Measurements from ENCODE around the gene POLR2C.

Gene POLR2C

GRCh38 chr16:57500578-57501111, 38.2 kb downstream of the POLR2C start:
- Histone ChIP-seq H3K9ac (ENCODE audit: low read length) (no peak overlapping the region), H3K4me3 (ENCODE audit: low read length) (no peak overlapping the region), H3K27ac (ENCODE audit: low read length) (no peak overlapping the region), H3K36me3 (replicated peaks; ENCODE audit: low read depth, low read length) (no peaks in the 10 kb centered on the region), H3K9me3 (ENCODE audit: insufficient read depth, low read length) (no peaks in the 10 kb centered on the region), H4K20me1 (ENCODE audit: insufficient read depth, low read length) (no peaks in the 10 kb centered on the region), H3K4me2 (ENCODE audit: low read length) (no peak overlapping the region), H3K27me3 (ENCODE audit: low read depth, low read length) (peaks cover 29% of the 10 kb centered on the region), H3K4me1 (ENCODE audit: low read length) (no peaks in the 10 kb centered on the region), H3K79me2 (ENCODE audit: low read length) (no peaks in the 10 kb centered on the region), H2AFZ (ENCODE audit: low read depth, low read length) (no peak overlapping the region)
- no peak for TF ChIP-seq EZH2phosphoT487 (IDR thresholded peaks at IDR 0.05; ENCODE audit: low read depth)
- no peak for TF ChIP-seq CTCF (IDR thresholded peaks at IDR 0.05; ENCODE audit: low read depth, low read length)

GRCh38 chr16:57501492-57501891, 39.0 kb downstream of the POLR2C start:
- no peaks in the 10 kb centered on the region for H3K4me1 ChIP-seq (ENCODE audit: low read length)
- H3K27me3 ChIP-seq (ENCODE audit: low read depth, low read length) = peaks cover 33% of the 10 kb centered on the region
- no peaks in the 10 kb centered on the region for H3K79me2 ChIP-seq (ENCODE audit: low read length)
- no peak overlapping the region for H2AFZ ChIP-seq (ENCODE audit: low read depth, low read length)
- no peak overlapping the region for H3K9ac ChIP-seq (ENCODE audit: low read length)
- H3K27ac ChIP-seq (ENCODE audit: low read length) = no peak overlapping the region
- H3K4me3 ChIP-seq (ENCODE audit: low read length) = no peak overlapping the region
- H3K4me2 ChIP-seq (ENCODE audit: low read length) = no peak overlapping the region
- no peaks in the 10 kb centered on the region for H4K20me1 ChIP-seq (ENCODE audit: insufficient read depth, low read length)
- no peaks in the 10 kb centered on the region for H3K9me3 ChIP-seq (ENCODE audit: insufficient read depth, low read length)
- TF ChIP-seq EZH2phosphoT487 (IDR thresholded peaks at IDR 0.05; ENCODE audit: low read depth) (no peak), CTCF (IDR thresholded peaks at IDR 0.05; ENCODE audit: low read depth, low read length) (no peak)
- no peaks in the 10 kb centered on the region for H3K36me3 ChIP-seq (replicated peaks; ENCODE audit: low read depth, low read length)

GRCh38 chr16:57502048-57502775, 39.7 kb downstream of the POLR2C start:
- Histone ChIP-seq H3K4me1 (ENCODE audit: low read length) (no peaks in the 10 kb centered on the region), H2AFZ (ENCODE audit: low read depth, low read length) (no peak overlapping the region), H4K20me1 (ENCODE audit: insufficient read depth, low read length) (no peaks in the 10 kb centered on the region), H3K79me2 (ENCODE audit: low read length) (no peaks in the 10 kb centered on the region), H3K9ac (ENCODE audit: low read length) (no peak overlapping the region), H3K36me3 (replicated peaks; ENCODE audit: low read depth, low read length) (no peaks in the 10 kb centered on the region), H3K4me3 (ENCODE audit: low read length) (no peak overlapping the region), H3K9me3 (ENCODE audit: insufficient read depth, low read length) (no peaks in the 10 kb centered on the region), H3K4me2 (ENCODE audit: low read length) (no peak overlapping the region), H3K27me3 (ENCODE audit: low read depth, low read length) (peaks cover 40% of the 10 kb centered on the region), H3K27ac (ENCODE audit: low read length) (no peak overlapping the region)
- no peak for TF ChIP-seq CTCF (IDR thresholded peaks at IDR 0.05; ENCODE audit: low read depth, low read length)
- TF ChIP-seq EZH2phosphoT487 (IDR thresholded peaks at IDR 0.05; ENCODE audit: low read depth) = no peak

- Histone ChIP-seq H3K9ac (ENCODE audit: low read length) (no peak overlapping the region), H3K4me3 (ENCODE audit: low read length) (no peak overlapping the region), H3K4me1 (ENCODE audit: low read length) (no peaks in the 10 kb centered on the region), H3K36me3 (replicated peaks; ENCODE audit: low read depth, low read length) (no peaks in the 10 kb centered on the region), H3K27ac (ENCODE audit: low read length) (no peak overlapping the region), H4K20me1 (ENCODE audit: insufficient read depth, low read length) (no peaks in the 10 kb centered on the region), H2AFZ (ENCODE audit: low read depth, low read length) (no peak overlapping the region), H3K9me3 (ENCODE audit: insufficient read depth, low read length) (no peaks in the 10 kb centered on the region), H3K4me2 (ENCODE audit: low read length) (no peak overlapping the region), H3K79me2 (ENCODE audit: low read length) (no peaks in the 10 kb centered on the region), H3K27me3 (ENCODE audit: low read depth, low read length) (peaks cover 51% of the 10 kb centered on the region)
- TF ChIP-seq CTCF (IDR thresholded peaks at IDR 0.05; ENCODE audit: low read depth, low read length) = no peak
- TF ChIP-seq EZH2phosphoT487 (IDR thresholded peaks at IDR 0.05; ENCODE audit: low read depth) = no peak
Observed at GRCh38 chr16:57503366-57503765, 40.9 kb downstream of the POLR2C start.

Measured in OCI-LY3 (cell line).